Brain microvascular endothelial cell (primary cell): ENCODE results near the gene LIN28A.

Experiments
- DNase-seq: peaks from one replicate; pipeline ENCODE4 v3.0.0-alpha.2; 2020
- H3K27ac ChIP-seq: fragments of 250-450 bp; sonication (Bioruptor Pico); 2 replicates; pipeline ENCODE4 v1.5.1; 2020; ENCODE audit warnings: mild to moderate bottlenecking, moderate library complexity
- H3K27me3 ChIP-seq: fragments of 250-450 bp; sonication (Bioruptor Pico); replicated peaks from 2 replicates; pipeline ENCODE4 v1.5.1; 2020; ENCODE audit warnings: mild to moderate bottlenecking
- H3K36me3 ChIP-seq: fragments of 250-450 bp; sonication (Bioruptor Pico); replicated peaks from 2 replicates; pipeline ENCODE4 v1.5.1; 2020; ENCODE audit warnings: mild to moderate bottlenecking
- H3K4me3 ChIP-seq: 2 replicates; pipeline ENCODE4 v1.5.1; 2011; ENCODE audit warnings: low read depth, mild to moderate bottlenecking, control low read depth, low read length, moderate library complexity
- CTCF ChIP-seq: IDR thresholded peaks from 2 replicates; pipeline ENCODE4 v1.5.1; 2011; ENCODE audit warnings: low read depth, mild to moderate bottlenecking, moderate library complexity, low read length, control low read depth, inconsistent platforms; ENCODE audit errors: missing control alignments
- in situ Hi-C: cut with HindIII; loops from 2 replicates; pipeline ENCODE4 v1.10.0; 2017; ENCODE audit warnings: low sequenced_read_pairs, low pct_ligation_motif_present

LIN28A gene

GRCh38 chr1:26449868-26450267, 39.3 kb downstream of the LIN28A start:
- no peak for DNase-seq
- no peak for TF ChIP-seq CTCF
- Histone ChIP-seq H3K4me3 (no peak overlapping the region), H3K27me3 (no peaks in the 10 kb centered on the region), H3K27ac (no peak overlapping the region), H3K36me3 (peaks cover 71% of the 10 kb centered on the region)
- in situ Hi-C loops = no loop called here

GRCh38 chr1:26450908-26451307, 40.3 kb downstream of the LIN28A start:
- in situ Hi-C loops = no loop called here
- Histone ChIP-seq H3K4me3 (no peak overlapping the region), H3K36me3 (peaks cover 65% of the 10 kb centered on the region), H3K27me3 (no peaks in the 10 kb centered on the region), H3K27ac (no peak overlapping the region)
- no peak for DNase-seq
- no peak for TF ChIP-seq CTCF

- no peak for DNase-seq
- no peak for TF ChIP-seq CTCF
- H3K27ac ChIP-seq = no peak overlapping the region
- H3K36me3 ChIP-seq = peaks cover 54% of the 10 kb centered on the region
- no peak overlapping the region for H3K4me3 ChIP-seq
- H3K27me3 ChIP-seq = no peaks in the 10 kb centered on the region
- in situ Hi-C loops = no loop called here
These were observed 42.0 kb downstream of the LIN28A start for GRCh38 chr1:26452459-26453183.

- in situ Hi-C loops = no loop called here
- DNase-seq = no peak
- no peak overlapping the region for H3K27ac ChIP-seq
- peaks cover 67% of the 10 kb centered on the region for H3K36me3 ChIP-seq
- no peak overlapping the region for H3K4me3 ChIP-seq
- no peak for TF ChIP-seq CTCF
- H3K27me3 ChIP-seq = no peaks in the 10 kb centered on the region
These were observed 48.5 kb downstream of the LIN28A start for GRCh38 chr1:26459148-26459547.

GRCh38 chr1:26459573-26460031, 49.0 kb downstream of the LIN28A start:
- in situ Hi-C loops = no loop called here
- Histone ChIP-seq H3K27me3 (no peaks in the 10 kb centered on the region), H3K27ac (no peak overlapping the region), H3K36me3 (peaks cover 70% of the 10 kb centered on the region), H3K4me3 (no peak overlapping the region)
- no peak for DNase-seq
- no peak for TF ChIP-seq CTCF

- no peak overlapping the region for H3K27ac ChIP-seq
- no peak for DNase-seq
- peaks cover 54% of the 10 kb centered on the region for H3K36me3 ChIP-seq
- in situ Hi-C loops = no loop called here
- H3K4me3 ChIP-seq = no peak overlapping the region
- no peak for TF ChIP-seq CTCF
- H3K27me3 ChIP-seq = no peaks in the 10 kb centered on the region
These were observed 58.3 kb downstream of the LIN28A start for GRCh38 chr1:26468911-26469310.
